ENCODE measurements around the gene TMPRSS5.

GRCh38 chr11:113647856-113648255 lies 58.3 kb downstream of the TMPRSS5 start:
- TF ChIP-seq CTCF (conservative IDR thresholded peaks at IDR 0.05; ENCODE audit: low read depth, low read length) (no peak), EZH2phosphoT487 (IDR thresholded peaks at IDR 0.05; ENCODE audit: borderline replicate concordance, low read length) (no peak)

Data from PC-3 (cell line).